Choroid plexus epithelial cell (primary cell): ENCODE measurements around the gene PLXNA2.

Experiments used
- DNase-seq: peaks from one replicate; pipeline ENCODE4 v3.0.0-alpha.2; 2010; ENCODE audit warnings: low read depth
- H3K4me3 ChIP-seq: 2 replicates; pipeline ENCODE4 v1.5.1; 2011; ENCODE audit warnings: low read depth, mild to moderate bottlenecking, control low read depth, low read length, moderate library complexity
- CTCF ChIP-seq: conservative IDR thresholded peaks from 2 replicates; pipeline ENCODE4 v1.5.1; 2011; ENCODE audit warnings: low read depth, mild to moderate bottlenecking, control low read depth, inconsistent platforms, low read length, moderate library complexity

PLXNA2 gene

GRCh38 chr1:207991583-207992026, 252.6 kb downstream of the PLXNA2 start:
- H3K4me3 ChIP-seq, result no peak overlapping the region
- no peak for TF ChIP-seq CTCF
- DNase-seq, result no peak

GRCh38 chr1:207990876-207991582, 253.2 kb downstream of the PLXNA2 start:
- TF ChIP-seq CTCF, result no peak
- DNase-seq, result no peak
- H3K4me3 ChIP-seq, result no peak overlapping the region

GRCh38 chr1:207990455-207990854, 253.7 kb downstream of the PLXNA2 start:
- DNase-seq, result no peak
- no peak overlapping the region for H3K4me3 ChIP-seq
- no peak for TF ChIP-seq CTCF

- no peak for TF ChIP-seq CTCF
- H3K4me3 ChIP-seq, result no peak overlapping the region
- no peak for DNase-seq
These were observed 255.6 kb downstream of the PLXNA2 start for GRCh38 chr1:207988326-207989165.

GRCh38 chr1:207987164-207987563, 257.0 kb downstream of the PLXNA2 start:
- no peak for TF ChIP-seq CTCF
- H3K4me3 ChIP-seq, result no peak overlapping the region
- DNase-seq, result no peak

- TF ChIP-seq CTCF, result no peak
- no peak for DNase-seq
- no peak overlapping the region for H3K4me3 ChIP-seq
These were observed 258.2 kb downstream of the PLXNA2 start for GRCh38 chr1:207985996-207986395.
